GM19035 (cell line): Measurements from ENCODE around the gene RGS3.
A peak's percentile ranks its signal among the peaks of the same experiment; 100 is the strongest.

Experiments used
- ATAC-seq: cut with Tn5 transposase; IDR thresholded peaks from one replicate; pipeline ENCODE4 v1.9.1; 2021; ENCODE audit not compliant: unreplicated experiment

Gene RGS3

GRCh38 chr9:113568571-113569321, 105.2 kb downstream of the RGS3 start:
- no peak for ATAC-seq

DNA sequence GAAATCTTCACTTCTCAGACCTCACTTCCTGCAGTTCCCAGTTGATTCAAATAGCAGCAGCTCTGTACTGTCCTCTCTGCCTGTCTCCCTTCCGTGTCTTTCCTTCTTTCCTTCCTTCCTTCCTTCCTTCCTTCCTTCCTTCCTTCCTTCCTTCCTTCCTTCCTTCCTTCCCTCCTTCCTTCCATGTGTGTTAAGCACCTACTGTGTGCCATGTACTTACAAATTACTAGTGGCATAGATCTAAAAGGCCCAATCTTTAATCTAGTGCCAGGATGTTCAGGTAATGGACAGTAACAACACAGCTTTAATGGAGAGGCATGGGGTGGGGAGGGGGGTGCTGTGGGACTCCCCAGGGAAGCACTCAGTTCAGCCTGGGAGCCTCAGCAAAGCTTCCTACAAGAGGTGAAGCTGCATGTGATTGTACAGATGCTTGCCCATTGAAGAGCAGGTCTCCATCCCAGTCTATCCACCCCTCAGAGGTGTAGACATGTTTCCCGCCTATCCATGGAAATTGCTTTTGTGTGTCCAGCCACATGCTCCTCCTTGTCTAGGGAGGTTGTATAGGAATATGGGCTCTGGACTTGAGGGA, 106.0 kb downstream of the RGS3 start:
- ATAC-seq = no peak

GRCh38 chr9:113570106-113570505, 106.6 kb downstream of the RGS3 start:
- ATAC-seq = no peak

DNA sequence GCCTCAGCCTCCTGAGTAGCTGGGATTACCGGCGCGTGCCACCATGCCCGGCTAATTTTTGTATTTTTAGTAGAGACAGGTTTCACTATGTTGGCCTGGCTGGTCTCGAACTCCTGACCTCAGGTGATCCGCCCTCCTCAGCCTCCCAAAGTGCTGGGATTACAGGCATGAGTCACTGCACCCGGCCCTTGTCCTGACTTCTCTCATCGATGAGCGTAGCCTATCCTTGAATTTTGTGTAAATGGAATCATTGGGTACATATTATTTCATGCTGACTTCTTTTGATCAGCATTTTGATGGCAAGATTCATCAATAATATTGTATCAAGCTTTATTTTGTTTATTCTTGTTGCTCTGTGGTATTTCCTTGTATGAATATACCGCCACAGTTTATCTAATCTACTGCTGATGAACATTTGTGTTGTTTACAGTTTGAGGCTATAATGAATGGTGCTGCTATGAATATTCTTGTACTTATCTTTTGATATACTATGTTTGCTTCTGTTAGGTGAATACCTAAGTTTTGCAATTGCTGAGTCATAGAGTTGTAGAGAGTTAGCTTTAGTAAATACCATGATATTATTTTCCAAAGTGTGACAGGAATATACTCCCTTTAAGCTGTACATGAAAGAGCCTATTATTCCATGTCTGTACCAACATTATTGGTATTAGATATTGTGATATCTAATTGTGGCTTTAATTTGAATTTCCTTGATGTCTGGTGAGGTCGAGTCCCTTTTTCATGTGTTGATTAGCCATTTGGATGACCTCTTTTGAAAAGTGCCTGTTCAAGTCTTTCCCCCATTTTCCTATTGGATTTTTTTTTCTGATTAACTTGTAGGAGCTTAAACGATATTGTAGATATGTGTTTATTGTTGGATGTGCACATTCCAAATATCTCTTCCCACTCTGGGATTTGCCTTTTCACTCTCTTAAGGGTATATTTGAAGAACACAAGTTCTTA, 107.5 kb downstream of the RGS3 start:
- no peak for ATAC-seq

DNA sequence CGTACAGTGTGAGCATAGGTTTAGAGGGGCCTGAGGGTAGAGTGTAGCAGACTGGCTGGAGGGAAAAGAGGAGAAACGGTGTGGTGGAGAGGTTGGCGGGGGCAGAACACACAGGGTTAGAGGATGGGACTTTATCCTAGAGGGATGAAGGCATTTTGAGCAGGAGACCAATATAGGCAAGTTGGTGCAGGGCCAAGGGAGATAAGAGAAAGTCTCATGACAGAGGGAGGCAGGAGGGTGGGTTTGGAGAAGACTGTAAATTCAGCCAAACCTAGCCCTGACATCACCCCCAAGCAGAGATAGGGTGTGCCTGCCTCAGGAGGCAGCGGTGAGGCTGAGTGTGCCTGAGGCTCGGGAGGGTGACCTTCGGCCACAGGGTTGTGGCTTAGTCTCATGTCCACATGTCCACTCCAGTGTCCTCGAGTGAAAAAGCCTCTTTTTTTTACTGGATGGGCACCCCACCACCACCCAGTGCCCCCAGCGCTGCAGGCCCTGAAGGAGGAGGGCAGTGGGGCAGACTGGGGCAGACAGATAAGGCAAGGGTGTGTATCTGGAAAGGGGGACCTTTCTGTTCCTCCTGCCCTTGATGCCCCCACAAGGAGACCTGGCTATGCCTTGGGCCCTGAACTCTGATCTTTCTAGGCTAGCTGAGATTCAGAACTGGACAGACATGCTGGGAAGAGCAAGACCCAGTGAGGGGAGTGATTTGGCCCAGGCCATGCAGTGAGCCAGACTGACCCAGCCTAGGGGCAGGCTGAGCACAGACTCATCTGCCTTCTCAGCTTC, 108.7 kb downstream of the RGS3 start:
- ATAC-seq = no peak

DNA sequence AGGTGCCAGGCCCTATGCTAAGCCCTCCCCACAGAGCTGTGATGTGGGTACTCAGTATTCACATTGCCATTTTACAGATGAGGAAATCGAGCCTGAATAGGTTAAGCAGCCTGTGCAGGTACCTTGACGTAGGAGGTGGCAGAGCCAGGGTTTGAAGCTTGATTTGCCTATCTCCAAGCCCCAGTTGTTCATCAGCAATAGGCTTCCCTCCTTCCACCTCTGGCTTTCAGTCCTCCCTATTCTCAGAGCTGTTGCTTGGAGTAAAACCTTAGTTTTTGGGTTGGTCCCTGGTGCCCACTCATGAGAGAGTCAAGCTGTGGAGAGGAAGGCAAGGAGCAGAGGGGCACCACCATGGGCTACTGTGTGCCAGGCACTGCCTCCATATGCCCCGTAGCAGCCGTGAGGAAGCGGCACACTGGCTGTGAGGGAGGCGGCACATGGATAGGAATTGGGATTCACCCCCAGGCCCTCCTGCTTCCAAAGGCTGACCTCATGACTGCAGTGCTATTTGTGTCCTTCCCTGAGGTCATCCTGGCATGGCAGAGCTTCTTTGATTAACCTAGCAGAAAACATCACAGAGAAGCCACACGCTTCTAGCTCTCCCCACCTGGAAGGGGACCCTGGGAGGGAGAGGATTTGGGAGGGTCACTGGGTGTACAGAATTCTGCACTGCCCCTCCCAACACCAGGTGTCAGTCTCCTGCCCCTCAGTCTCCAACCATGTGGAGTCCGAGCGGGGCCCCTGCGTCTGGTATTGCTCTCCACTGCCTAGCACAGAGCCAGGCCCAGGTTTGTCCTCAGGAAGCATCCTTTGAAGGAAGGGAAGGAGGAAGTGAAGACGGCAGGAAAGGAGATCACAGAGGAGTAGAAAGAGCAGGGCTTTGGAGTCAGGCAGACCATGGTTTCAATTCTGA, 109.8 kb downstream of the RGS3 start:
- ATAC-seq = no peak

DNA sequence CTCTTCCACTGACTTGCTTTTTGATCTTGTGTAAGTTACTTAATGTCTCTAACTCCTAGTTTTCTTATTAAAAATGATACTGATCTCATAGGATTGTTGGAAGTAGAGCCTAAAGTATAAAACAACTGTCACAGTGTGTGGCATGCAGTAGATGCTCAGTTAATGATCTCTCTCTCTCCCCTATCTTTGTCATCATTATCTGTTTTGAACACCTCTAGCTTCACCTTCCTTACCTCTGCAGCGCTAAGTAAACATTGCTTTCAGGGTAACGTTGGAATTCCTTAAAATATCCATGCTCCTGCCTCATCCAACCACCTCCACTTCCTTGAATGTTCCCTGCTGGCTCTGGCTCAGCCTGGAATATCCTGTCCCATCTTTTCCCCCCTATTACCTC, 110.4 kb downstream of the RGS3 start:
- ATAC-seq = no peak

- ATAC-seq = no peak
Measured at GRCh38 chr9:113574441-113575262, 111.1 kb downstream of the RGS3 start.

- ATAC-seq = no peak
Measured at GRCh38 chr9:113577525-113578261, 114.2 kb downstream of the RGS3 start.

DNA sequence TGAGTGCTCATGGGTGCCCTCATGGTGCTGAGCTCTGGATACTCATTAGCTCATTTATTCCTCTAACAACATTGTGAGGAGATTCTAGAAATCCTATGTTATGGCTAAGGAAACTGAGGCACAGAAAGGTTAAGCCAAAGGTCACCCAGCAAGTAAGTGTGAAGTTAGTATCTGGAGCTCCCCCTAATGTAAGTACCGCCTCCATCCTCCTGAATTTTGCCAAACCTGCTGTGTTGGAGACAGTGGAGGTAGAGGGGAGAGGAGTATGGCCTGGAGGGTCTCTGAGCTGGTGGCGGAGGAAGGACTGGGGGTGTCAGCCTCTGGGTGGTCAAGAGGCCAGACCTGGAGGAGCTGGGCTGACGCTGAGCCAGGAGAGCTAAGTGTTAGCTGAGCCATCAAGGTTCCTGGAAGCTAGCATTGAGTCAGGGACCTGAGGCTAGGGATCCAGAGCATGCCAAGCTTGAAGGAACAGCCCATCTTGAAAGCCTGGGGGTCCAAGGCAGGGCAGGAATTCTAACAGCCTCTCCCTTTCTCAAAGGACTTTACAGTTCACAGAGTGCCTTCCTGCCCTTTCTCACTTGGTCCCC, 114.8 kb downstream of the RGS3 start:
- peak; percentile 2 for ATAC-seq

DNA sequence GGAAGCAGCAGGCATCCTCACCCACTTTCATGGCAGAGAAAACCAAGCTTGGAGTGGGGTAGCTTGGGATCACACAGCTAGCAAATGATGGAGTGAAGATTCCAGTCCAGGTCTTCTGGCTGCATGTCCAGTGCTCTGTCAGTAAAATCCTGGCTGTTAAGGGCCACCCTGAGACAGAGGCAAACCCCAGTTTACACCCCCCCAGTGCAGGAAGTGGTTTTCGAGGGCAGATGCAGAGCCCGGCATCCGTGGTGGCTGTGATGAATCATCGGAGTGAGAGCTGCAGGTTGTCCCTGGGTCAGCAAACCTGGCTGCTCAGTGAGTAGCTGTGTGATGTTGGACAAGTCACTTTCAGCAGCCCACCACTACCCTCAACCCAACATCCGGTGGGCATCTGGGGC, 115.4 kb downstream of the RGS3 start:
- ATAC-seq = peak; percentile 63

- ATAC-seq = peak; percentile 20
Measured at GRCh38 chr9:113579283-113580040, 115.9 kb downstream of the RGS3 start.

DNA sequence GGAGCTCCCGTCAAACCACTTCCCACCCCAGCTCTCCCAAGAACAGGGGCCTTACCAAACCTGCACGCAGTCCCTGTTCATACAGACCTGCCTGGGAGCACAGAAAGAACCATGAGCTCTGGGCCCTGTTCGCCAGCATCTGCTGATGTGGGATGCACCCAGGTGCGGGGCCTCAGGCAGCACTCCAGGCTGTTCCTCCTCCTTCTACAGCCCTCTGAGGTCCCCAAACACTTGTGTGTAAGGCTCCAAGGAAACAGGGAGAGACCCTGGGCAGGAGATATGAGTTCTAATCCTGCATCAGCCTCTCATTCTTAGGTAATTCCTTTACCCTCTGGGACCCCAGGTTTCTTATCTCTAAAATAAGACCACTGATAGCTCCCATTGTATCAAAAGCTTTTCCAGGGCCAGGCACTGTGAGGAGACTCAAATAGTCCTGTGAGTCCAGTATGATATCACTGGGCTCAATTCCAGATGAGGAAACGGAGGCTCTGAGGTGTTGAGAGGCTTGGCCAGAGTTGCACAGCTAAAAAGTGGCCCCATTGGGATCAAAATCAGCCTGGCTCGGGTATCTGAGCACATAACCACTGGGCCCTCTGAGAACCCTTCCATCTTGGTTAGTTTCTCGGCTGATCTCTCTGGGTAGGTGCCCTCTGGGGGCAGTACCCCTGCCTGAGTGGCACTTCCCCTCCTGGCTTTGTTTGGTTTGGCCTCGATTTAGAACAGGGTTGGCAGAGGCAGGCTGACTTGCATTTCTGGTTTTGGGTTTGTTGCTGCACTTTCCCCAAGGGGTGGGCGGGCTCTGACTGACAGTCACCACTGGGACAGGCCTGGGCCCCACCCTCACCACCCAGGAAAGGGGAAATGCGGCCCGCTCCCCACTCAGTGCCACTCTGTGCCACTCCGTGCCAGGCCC, 116.8 kb downstream of the RGS3 start:
- no peak for ATAC-seq

GRCh38 chr9:113580954-113581311, 117.4 kb downstream of the RGS3 start:
- no peak for ATAC-seq

DNA sequence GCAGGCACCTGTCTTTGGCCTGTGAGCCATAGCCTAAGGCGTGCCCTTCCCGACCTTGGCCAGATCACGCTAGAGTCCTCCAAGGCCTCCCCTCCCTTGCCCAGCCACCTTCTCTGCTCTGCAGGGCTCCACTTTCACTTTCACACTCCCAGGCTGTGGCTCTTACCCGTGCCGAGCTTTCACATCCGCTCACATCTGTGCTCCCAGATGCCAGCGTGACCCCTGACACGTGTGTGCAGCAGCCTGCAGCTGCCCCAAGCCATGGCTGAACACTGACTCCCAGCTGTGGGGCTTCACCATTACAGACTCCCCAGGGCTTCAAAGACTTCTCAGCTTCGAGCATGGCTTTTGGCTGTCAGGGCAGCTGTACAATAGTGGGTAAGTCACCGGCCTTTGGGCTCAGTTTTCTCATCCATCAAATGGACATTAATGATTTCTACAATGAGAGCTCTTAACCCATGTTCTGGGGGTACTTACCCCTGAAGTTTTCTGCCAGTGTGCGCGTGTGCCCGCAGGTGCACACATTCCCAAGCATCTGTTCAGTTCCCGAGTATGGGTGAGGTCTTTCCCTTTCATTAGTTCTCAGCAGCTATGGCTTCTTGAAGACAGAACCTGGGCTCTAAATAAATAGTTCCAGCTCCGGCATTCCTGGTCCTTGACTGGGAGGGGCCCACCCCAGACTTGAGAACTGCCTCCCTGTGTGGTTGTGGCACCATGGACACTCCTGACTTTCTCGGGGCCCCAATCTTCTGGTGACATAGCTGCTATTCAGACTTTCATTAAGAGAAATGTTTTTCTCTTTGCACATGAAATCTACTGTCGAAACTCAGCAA, 118.6 kb downstream of the RGS3 start:
- peak; percentile 80 for ATAC-seq
